Neural cell (in vitro differentiated cells): ENCODE results near the gene GLB1L2. TPM values are rescaled to one million over a fixed set of nuclear protein-coding genes. Genes with fewer than 3 reads are reported as not detected.

ENCODE experiments used
- H2AFZ ChIP-seq: fragments of 200-600, 300-800 bp; sonication (generic), shearing (Covaris generic); 2 replicates; pipeline ENCODE4 v1.6.0; 2014; ENCODE audit warnings: low read depth, mild to moderate bottlenecking, antibody characterized with exemption, low read length, moderate library complexity
- H3F3A ChIP-seq: fragments of 200-600 bp; shearing (Covaris generic); 2 replicates; pipeline ENCODE4 v1.6.1; 2016; ENCODE audit warnings: mild to moderate bottlenecking, moderate library complexity, mixed read lengths, antibody characterized with exemption, low read length; ENCODE audit not compliant: insufficient read depth, poor library complexity, severe bottlenecking
- H3K27ac ChIP-seq: fragments of 200-600, 300-800 bp; sonication (generic), shearing (Covaris generic); 2 replicates; pipeline ENCODE4 v1.5.1; 2014; ENCODE audit warnings: mild to moderate bottlenecking, low read length, moderate library complexity
- H3K27me3 ChIP-seq: fragments of 300-800, 200-600 bp; sonication (generic), shearing (Covaris generic); 2 replicates; pipeline ENCODE4 v1.6.0; 2014; ENCODE audit warnings: mild to moderate bottlenecking, low read depth, low read length, moderate library complexity; ENCODE audit not compliant: insufficient read depth
- H3K36me3 ChIP-seq: fragments of 300-800, 200-600 bp; sonication (generic), shearing (Covaris generic); 2 replicates; pipeline ENCODE4 v1.5.1; 2014; ENCODE audit warnings: mild to moderate bottlenecking, antibody characterized with exemption, low read length, moderate library complexity; ENCODE audit not compliant: insufficient read depth
- H3K4me2 ChIP-seq: fragments of 300-800, 200-600 bp; sonication (generic), shearing (Covaris generic); 2 replicates; pipeline ENCODE4 v1.6.0; 2014; ENCODE audit warnings: mild to moderate bottlenecking, low read length
- H3K4me3 ChIP-seq: fragments of 300-800, 200-600 bp; sonication (generic), shearing (Covaris generic); 2 replicates; pipeline ENCODE4 v1.5.1; 2014; ENCODE audit warnings: mild to moderate bottlenecking, low read length, moderate library complexity
- H3K79me2 ChIP-seq: fragments of 200-600 bp; shearing (Covaris generic); replicated peaks from 2 replicates; pipeline ENCODE4 v1.6.0; 2014; ENCODE audit warnings: mild to moderate bottlenecking, low read length, moderate library complexity; ENCODE audit not compliant: insufficient read depth
- H3K9ac ChIP-seq: fragments of 300-800, 200-600 bp; sonication (generic), shearing (Covaris generic); 2 replicates; pipeline ENCODE4 v1.6.1; 2016; ENCODE audit warnings: mild to moderate bottlenecking, low read length, mixed read lengths
- H3K9me2 ChIP-seq: fragments of 200-600 bp; shearing (Covaris generic); 2 replicates; pipeline ENCODE4 v1.6.1; 2016; ENCODE audit warnings: mild to moderate bottlenecking, low read length, mixed read lengths; ENCODE audit not compliant: insufficient read depth
- H3K9me3 ChIP-seq: fragments of 200-600, 300-800 bp; sonication (generic), shearing (Covaris generic); 2 replicates; pipeline ENCODE4 v1.6.1; 2016; ENCODE audit warnings: mild to moderate bottlenecking, mixed run types, low read length, moderate library complexity, mixed read lengths
- H4K20me1 ChIP-seq: fragments of 200-600 bp; shearing (Covaris generic); 2 replicates; pipeline ENCODE4 v1.6.1; 2016; ENCODE audit warnings: mild to moderate bottlenecking, mixed run types; ENCODE audit not compliant: insufficient read depth
- EP300 ChIP-seq: fragments of 450-650 bp; conservative IDR thresholded peaks from 2 replicates; pipeline ENCODE4 v1.6.1; 2014; ENCODE audit warnings: antibody characterized with exemption, mild to moderate bottlenecking, moderate library complexity; ENCODE audit not compliant: poor library complexity, severe bottlenecking
- EZH2 ChIP-seq: fragments of 200-600, 300-800 bp; shearing (Covaris generic), sonication (generic); IDR thresholded peaks from 2 replicates; pipeline ENCODE4 v1.6.1; 2014; ENCODE audit warnings: antibody characterized with exemption, low read length, borderline replicate concordance, mild to moderate bottlenecking; ENCODE audit not compliant: insufficient read depth, poor library complexity, severe bottlenecking
- MXI1 ChIP-seq: fragments of 450-650 bp; conservative IDR thresholded peaks from 2 replicates; pipeline ENCODE4 v1.6.1; 2014; ENCODE audit warnings: antibody characterized with exemption, mild to moderate bottlenecking; ENCODE audit not compliant: poor library complexity, severe bottlenecking
- POLR2AphosphoS5 ChIP-seq: IDR thresholded peaks from 2 replicates; pipeline ENCODE4 v1.6.1; 2012
- RAD21 ChIP-seq: fragments of 450-650 bp; conservative IDR thresholded peaks from 2 replicates; pipeline ENCODE4 v1.6.1; 2014; ENCODE audit warnings: antibody characterized with exemption, mild to moderate bottlenecking, moderate library complexity
- REST ChIP-seq: IDR thresholded peaks from 2 replicates; pipeline ENCODE4 v1.6.1; 2012; ENCODE audit warnings: borderline replicate concordance
- SMC3 ChIP-seq: fragments of 450-650 bp; conservative IDR thresholded peaks from 2 replicates; pipeline ENCODE4 v1.6.1; 2014; ENCODE audit warnings: antibody characterized with exemption, mild to moderate bottlenecking, moderate library complexity; ENCODE audit not compliant: poor library complexity
- TAF1 ChIP-seq: IDR thresholded peaks from 2 replicates; pipeline ENCODE4 v1.6.1; 2012; ENCODE audit warnings: low read depth
- polyA plus RNA-seq: library from polyadenylated mRNA; depleted of rRNA; stranded (reverse); fragments of >200 nt; gene quantifications from 2 replicates; pipeline ENCODE4 v1.2.3, GENCODE V29; 2014
- TF ChIP-seq, protein P1 (sequence below): fragments of 450-650 bp; IDR thresholded peaks from 2 replicates; pipeline ENCODE4 v1.5.1; 2014; ENCODE audit warnings: antibody characterized with exemption, mild to moderate bottlenecking, moderate library complexity; ENCODE audit not compliant: poor library complexity, severe bottlenecking

The GLB1L2 gene
- polyA plus RNA-seq, 1 donor from 2014 or later, result 1.6 TPM

- Histone ChIP-seq H3K9me3 (no peaks in the 10 kb centered on the region), H2AFZ (no peak overlapping the region), H3K27me3 (no peaks in the 10 kb centered on the region), H3K9ac (no peak overlapping the region), H3K4me2 (no peak overlapping the region), H3F3A (no peaks in the 10 kb centered on the region), H3K27ac (no peak overlapping the region), H3K4me3 (no peak overlapping the region), H3K9me2 (no peaks in the 10 kb centered on the region), H3K36me3 (no peaks in the 10 kb centered on the region), H3K79me2 (no peaks in the 10 kb centered on the region), H4K20me1 (no peaks in the 10 kb centered on the region)
- no peak for TF ChIP-seq RAD21
- TF ChIP-seq POLR2AphosphoS5, result no peak
- no peak for TF ChIP-seq EP300
- no peak for TF ChIP-seq SMC3
- no peak for TF ChIP-seq TAF1
- no peak for TF ChIP-seq REST
- TF ChIP-seq, protein P1, sequence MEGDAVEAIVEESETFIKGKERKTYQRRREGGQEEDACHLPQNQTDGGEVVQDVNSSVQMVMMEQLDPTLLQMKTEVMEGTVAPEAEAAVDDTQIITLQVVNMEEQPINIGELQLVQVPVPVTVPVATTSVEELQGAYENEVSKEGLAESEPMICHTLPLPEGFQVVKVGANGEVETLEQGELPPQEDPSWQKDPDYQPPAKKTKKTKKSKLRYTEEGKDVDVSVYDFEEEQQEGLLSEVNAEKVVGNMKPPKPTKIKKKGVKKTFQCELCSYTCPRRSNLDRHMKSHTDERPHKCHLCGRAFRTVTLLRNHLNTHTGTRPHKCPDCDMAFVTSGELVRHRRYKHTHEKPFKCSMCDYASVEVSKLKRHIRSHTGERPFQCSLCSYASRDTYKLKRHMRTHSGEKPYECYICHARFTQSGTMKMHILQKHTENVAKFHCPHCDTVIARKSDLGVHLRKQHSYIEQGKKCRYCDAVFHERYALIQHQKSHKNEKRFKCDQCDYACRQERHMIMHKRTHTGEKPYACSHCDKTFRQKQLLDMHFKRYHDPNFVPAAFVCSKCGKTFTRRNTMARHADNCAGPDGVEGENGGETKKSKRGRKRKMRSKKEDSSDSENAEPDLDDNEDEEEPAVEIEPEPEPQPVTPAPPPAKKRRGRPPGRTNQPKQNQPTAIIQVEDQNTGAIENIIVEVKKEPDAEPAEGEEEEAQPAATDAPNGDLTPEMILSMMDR, result no peak
Measured at GRCh38 chr11:134389464-134390180, 57.8 kb downstream of the GLB1L2 start.

GRCh38 chr11:134390706-134391569 is 59.1 kb downstream of the GLB1L2 start:
- H2AFZ ChIP-seq, result no peak overlapping the region
- H3K27me3 ChIP-seq, result no peaks in the 10 kb centered on the region
- H4K20me1 ChIP-seq, result no peaks in the 10 kb centered on the region
- H3K4me2 ChIP-seq, result no peak overlapping the region
- H3K27ac ChIP-seq, result no peak overlapping the region
- no peak overlapping the region for H3K9ac ChIP-seq
- H3K9me3 ChIP-seq, result no peaks in the 10 kb centered on the region
- H3K4me3 ChIP-seq, result no peak overlapping the region
- no peaks in the 10 kb centered on the region for H3K36me3 ChIP-seq
- TF ChIP-seq EZH2 (no peak), POLR2AphosphoS5 (no peak), RAD21 (no peak), TAF1 (no peak), MXI1 (no peak), SMC3 (no peak), EP300 (no peak), REST (no peak)
- TF ChIP-seq, protein P1, result no peak
- no peaks in the 10 kb centered on the region for H3K9me2 ChIP-seq
- no peaks in the 10 kb centered on the region for H3K79me2 ChIP-seq
- no peaks in the 10 kb centered on the region for H3F3A ChIP-seq
